ENCODE results near the gene MICAL1.

DNA sequence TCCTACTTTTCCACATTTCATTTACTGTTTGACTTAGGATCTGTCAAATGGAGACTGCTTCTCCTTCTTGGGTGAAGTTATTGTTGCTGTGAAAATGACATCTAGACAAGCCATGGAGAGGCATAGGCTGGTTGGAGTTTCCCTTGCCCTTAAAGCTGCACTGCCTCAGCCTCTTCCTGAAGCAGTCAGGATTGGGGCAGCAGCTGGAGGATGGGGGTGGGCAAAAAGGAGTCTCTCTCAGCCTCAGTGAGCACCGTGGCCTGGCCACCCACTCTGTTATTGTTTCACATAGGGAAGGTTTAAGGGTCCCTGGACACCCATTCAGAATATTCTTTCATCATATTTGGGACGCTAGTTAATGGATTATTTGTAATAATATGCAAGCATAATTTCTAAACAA is 35.1 kb upstream of the MICAL1 start:
- TF ChIP-seq POLR2A (IDR thresholded peaks at IDR 0.05), result no peak
- TF ChIP-seq, protein P1, sequence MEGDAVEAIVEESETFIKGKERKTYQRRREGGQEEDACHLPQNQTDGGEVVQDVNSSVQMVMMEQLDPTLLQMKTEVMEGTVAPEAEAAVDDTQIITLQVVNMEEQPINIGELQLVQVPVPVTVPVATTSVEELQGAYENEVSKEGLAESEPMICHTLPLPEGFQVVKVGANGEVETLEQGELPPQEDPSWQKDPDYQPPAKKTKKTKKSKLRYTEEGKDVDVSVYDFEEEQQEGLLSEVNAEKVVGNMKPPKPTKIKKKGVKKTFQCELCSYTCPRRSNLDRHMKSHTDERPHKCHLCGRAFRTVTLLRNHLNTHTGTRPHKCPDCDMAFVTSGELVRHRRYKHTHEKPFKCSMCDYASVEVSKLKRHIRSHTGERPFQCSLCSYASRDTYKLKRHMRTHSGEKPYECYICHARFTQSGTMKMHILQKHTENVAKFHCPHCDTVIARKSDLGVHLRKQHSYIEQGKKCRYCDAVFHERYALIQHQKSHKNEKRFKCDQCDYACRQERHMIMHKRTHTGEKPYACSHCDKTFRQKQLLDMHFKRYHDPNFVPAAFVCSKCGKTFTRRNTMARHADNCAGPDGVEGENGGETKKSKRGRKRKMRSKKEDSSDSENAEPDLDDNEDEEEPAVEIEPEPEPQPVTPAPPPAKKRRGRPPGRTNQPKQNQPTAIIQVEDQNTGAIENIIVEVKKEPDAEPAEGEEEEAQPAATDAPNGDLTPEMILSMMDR (IDR thresholded peaks at IDR 0.05), result no peak
